ENCODE data around the gene SPTBN1.
A peak's percentile ranks its signal among the peaks of the same experiment; 100 is the strongest.

SPTBN1 gene

GRCh38 chr2:54455131-54455562, 980 bp upstream of the SPTBN1 start:
- no peaks in the 10 kb centered on the region for H3K36me3 ChIP-seq (ENCODE audit: insufficient read depth, low read length)
- no peaks in the 10 kb centered on the region for H3K9me2 ChIP-seq (replicated peaks; ENCODE audit: low read depth, low read length)
- H3K79me2 ChIP-seq (ENCODE audit: insufficient read depth, low read length): peaks cover 20% of the 10 kb centered on the region; the same call in 1 of the 2 replicates
- H4K20me1 ChIP-seq (ENCODE audit: insufficient read depth, low read length, poor library complexity, severe bottlenecking): peaks cover 9% of the 10 kb centered on the region
- H3F3A ChIP-seq (ENCODE audit: low read depth): no peaks in the 10 kb centered on the region
- no peak overlapping the region for H2AFZ ChIP-seq (ENCODE audit: low read length)
- no peak overlapping the region for H3K4me3 ChIP-seq (ENCODE audit: low read length, poor library complexity, severe bottlenecking)
- no peaks in the 10 kb centered on the region for H3K9me3 ChIP-seq (ENCODE audit: insufficient read depth, low read depth, low read length)
- H3K27me3 ChIP-seq (ENCODE audit: insufficient read depth, low read length, poor library complexity, severe bottlenecking): peaks cover 56% of the 10 kb centered on the region
- no peak overlapping the region for H3K4me2 ChIP-seq (ENCODE audit: low read depth, low read length, poor library complexity, severe bottlenecking)
- TF ChIP-seq, protein P1, sequence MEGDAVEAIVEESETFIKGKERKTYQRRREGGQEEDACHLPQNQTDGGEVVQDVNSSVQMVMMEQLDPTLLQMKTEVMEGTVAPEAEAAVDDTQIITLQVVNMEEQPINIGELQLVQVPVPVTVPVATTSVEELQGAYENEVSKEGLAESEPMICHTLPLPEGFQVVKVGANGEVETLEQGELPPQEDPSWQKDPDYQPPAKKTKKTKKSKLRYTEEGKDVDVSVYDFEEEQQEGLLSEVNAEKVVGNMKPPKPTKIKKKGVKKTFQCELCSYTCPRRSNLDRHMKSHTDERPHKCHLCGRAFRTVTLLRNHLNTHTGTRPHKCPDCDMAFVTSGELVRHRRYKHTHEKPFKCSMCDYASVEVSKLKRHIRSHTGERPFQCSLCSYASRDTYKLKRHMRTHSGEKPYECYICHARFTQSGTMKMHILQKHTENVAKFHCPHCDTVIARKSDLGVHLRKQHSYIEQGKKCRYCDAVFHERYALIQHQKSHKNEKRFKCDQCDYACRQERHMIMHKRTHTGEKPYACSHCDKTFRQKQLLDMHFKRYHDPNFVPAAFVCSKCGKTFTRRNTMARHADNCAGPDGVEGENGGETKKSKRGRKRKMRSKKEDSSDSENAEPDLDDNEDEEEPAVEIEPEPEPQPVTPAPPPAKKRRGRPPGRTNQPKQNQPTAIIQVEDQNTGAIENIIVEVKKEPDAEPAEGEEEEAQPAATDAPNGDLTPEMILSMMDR (conservative IDR thresholded peaks at IDR 0.05; ENCODE audit: low read length): no peak
- TF ChIP-seq EZH2phosphoT487 (IDR thresholded peaks at IDR 0.05; ENCODE audit: borderline replicate concordance): no peak
- peaks cover 11% of the 10 kb centered on the region for H3K4me1 ChIP-seq (ENCODE audit: insufficient read depth, low read length, poor library complexity, severe bottlenecking)
- H3K9ac ChIP-seq (ENCODE audit: low read depth, low read length, poor library complexity, severe bottlenecking): no peak overlapping the region

DNA sequence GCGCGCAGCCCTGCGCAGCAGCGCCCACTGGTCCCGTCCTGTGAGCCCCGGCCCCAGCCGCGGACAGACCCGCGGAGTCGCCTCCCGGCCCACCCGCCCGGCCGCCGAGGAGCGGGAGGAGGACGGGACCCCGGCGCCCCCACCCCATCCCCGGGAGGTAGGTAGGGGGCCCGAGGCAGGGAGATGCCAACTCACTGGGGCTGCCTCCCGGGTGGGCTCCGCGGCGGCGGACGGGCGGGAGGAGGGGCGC, 160 bp downstream of the SPTBN1 start:
- Histone ChIP-seq H3K9me3 (ENCODE audit: insufficient read depth, low read depth, low read length) (no peaks in the 10 kb centered on the region), H4K20me1 (ENCODE audit: insufficient read depth, low read length, poor library complexity, severe bottlenecking) (peaks cover 9% of the 10 kb centered on the region), H3K36me3 (ENCODE audit: insufficient read depth, low read length) (no peaks in the 10 kb centered on the region), H3K4me3 (ENCODE audit: low read length, poor library complexity, severe bottlenecking) (peak overlapping the region; percentile 89), H3K27me3 (ENCODE audit: insufficient read depth, low read length, poor library complexity, severe bottlenecking) (peaks cover 66% of the 10 kb centered on the region), H3K9ac (ENCODE audit: low read depth, low read length, poor library complexity, severe bottlenecking) (no peak overlapping the region), H3K79me2 (ENCODE audit: insufficient read depth, low read length) (peaks cover 31% of the 10 kb centered on the region), H2AFZ (ENCODE audit: low read length) (no peak overlapping the region), H3K9me2 (replicated peaks; ENCODE audit: low read depth, low read length) (no peaks in the 10 kb centered on the region), H3K4me1 (ENCODE audit: insufficient read depth, low read length, poor library complexity, severe bottlenecking) (peaks cover 11% of the 10 kb centered on the region), H3F3A (ENCODE audit: low read depth) (no peaks in the 10 kb centered on the region), H3K4me2 (ENCODE audit: low read depth, low read length, poor library complexity, severe bottlenecking) (peak overlapping the region; percentile 97)
- no peak for TF ChIP-seq EZH2phosphoT487 (IDR thresholded peaks at IDR 0.05; ENCODE audit: borderline replicate concordance)

DNA sequence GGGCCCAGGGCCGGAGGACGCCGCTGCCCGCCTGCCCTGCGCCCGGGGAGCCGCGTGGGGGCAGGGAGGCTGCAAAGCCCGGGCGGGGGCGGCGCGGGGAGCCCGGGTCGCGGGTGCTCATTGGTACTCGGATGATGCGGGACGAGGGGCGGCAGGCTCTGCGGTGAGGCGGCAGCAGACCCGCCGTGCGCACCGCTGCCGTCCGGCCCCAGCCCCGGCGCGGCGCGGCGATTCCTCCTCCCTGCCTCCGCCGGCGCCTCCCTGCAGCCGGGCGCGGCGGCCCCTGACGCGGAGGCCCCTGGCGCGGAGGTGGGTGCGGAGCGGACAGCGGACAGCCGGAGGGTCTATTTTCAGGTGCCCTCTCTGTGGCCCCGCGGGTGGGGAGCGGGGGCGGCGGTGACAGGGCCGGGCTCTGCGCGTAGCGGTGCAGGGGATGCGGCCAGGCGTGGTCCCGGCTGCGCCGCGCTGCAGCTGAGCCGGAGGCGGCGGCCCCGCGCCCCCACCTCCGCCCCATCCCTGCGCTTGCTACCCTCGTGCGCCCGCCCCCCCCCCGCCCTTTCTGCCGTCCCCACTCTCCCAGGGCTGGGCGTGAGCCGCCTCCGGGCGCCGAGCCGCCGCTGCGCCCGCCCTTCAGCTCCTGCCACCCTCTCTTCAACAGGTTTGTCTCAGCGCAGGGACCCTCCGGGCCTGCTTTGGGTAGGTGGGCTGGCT, 640 bp downstream of the SPTBN1 start:
- TF ChIP-seq, protein P1 (conservative IDR thresholded peaks at IDR 0.05; ENCODE audit: low read length): no peak
- no peak for TF ChIP-seq EZH2phosphoT487 (IDR thresholded peaks at IDR 0.05; ENCODE audit: borderline replicate concordance)
- no peaks in the 10 kb centered on the region for H3F3A ChIP-seq (ENCODE audit: low read depth)
- H3K36me3 ChIP-seq (ENCODE audit: insufficient read depth, low read length): no peaks in the 10 kb centered on the region
- H3K9me2 ChIP-seq (replicated peaks; ENCODE audit: low read depth, low read length): no peaks in the 10 kb centered on the region
- peaks cover 35% of the 10 kb centered on the region for H3K79me2 ChIP-seq (ENCODE audit: insufficient read depth, low read length)
- peak overlapping the region; percentile 38 for H3K9ac ChIP-seq (ENCODE audit: low read depth, low read length, poor library complexity, severe bottlenecking)
- peaks cover 70% of the 10 kb centered on the region for H3K27me3 ChIP-seq (ENCODE audit: insufficient read depth, low read length, poor library complexity, severe bottlenecking)
- H3K4me3 ChIP-seq (ENCODE audit: low read length, poor library complexity, severe bottlenecking): peak overlapping the region; percentile 89
- no peaks in the 10 kb centered on the region for H3K9me3 ChIP-seq (ENCODE audit: insufficient read depth, low read depth, low read length)
- peak overlapping the region; percentile 97 for H3K4me2 ChIP-seq (ENCODE audit: low read depth, low read length, poor library complexity, severe bottlenecking)
- peak overlapping the region; percentile 93 for H2AFZ ChIP-seq (ENCODE audit: low read length)
- peaks cover 11% of the 10 kb centered on the region for H3K4me1 ChIP-seq (ENCODE audit: insufficient read depth, low read length, poor library complexity, severe bottlenecking)
- H4K20me1 ChIP-seq (ENCODE audit: insufficient read depth, low read length, poor library complexity, severe bottlenecking): peaks cover 9% of the 10 kb centered on the region
